VCaP (cell line): ENCODE measurements around the gene SPATA25.
"Not testable (repeated sequence)": the region's sequence is repeated elsewhere in the genome, so short reads cannot be mapped to it uniquely, and the experiment has no call there.

Experiments
- H3K27ac ChIP-seq: fragments of 450-650 bp; 2 replicates; pipeline ENCODE4 v1.5.1; 2017
- CTCF ChIP-seq: fragments of 450-650 bp; conservative IDR thresholded peaks from 2 replicates; pipeline ENCODE4 v1.5.1; 2017; ENCODE audit warnings: mild to moderate bottlenecking, moderate library complexity

Gene SPATA25, protein sequence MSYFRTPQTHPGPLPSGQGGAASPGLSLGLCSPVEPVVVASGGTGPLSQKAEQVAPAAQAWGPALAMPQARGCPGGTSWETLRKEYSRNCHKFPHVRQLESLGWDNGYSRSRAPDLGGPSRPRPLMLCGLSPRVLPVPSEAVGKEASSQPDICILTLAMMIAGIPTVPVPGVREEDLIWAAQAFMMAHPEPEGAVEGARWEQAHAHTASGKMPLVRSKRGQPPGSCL

DNA sequence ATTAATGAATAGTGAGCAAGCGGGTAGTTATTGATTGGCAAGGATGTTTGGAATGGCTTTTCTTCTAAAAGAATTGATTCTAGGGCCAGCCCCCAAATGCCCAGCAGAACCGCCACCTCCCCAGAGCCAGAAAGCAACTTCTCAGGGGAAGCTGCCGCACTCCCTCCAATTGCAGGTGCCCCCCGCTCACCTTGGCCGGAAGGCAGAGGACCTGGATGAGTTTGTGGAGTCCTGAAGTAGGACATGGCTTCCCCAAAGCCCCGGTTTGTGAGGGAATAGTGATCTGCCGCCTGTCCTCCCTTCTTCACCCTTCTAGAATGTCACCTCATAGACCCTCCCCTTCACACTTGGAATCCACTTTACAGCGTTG lies at the start of gene SPATA25:
TSS of gene SPATA25 (minus strand) at position 277 of the 370 bp plus-strand sequence. CDS start at position 245, 32 bp downstream.
- TF ChIP-seq CTCF, result no peak
- H3K27ac ChIP-seq, result no peak within 1 kb of the TSS

GRCh38 chr20:45935416-45936046 lies 48.1 kb upstream of the SPATA25 start:
- H3K27ac ChIP-seq, result peak overlapping the region; percentile 100

DNA sequence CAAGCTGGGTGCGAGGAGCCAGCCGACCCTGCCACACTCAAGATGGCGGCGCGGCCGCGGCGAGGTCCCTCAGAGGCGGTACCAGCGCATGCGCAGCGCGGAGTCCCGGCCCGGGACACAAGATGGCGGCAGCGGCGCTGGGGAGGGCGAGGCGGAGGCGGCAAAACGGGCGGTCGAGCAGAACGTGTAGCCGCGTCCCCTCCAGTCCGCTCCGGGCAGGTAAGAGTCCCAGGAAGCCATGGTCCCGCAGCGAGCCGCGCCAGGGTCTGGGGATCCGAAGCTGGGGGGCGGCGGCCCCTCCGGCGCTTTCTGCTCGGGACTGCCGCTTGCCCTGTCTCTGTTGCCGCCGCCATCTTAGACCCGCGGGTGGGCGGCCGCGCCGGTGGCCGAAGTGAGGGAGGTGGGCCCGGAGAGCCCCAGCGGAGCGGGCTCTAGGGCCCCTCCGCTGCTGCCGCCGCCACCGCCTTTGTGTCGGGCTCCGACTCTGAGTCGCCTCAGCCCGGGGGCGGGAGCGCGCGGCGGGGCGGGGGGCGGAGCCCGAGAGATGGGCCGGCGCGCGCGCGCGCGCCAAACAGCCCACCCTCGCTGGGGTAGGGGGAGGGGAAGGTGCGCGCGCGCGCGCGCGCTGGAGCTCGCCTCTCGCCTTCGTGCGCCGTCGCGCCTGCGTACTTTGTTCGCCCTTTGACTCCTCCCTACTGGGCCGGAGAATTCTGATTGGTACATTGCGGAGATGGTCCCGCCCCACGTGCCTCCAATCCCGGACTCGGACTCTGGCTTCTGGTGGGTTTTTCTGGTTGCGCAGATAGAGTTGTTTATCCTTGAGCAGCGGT lies 47.4 kb upstream of the SPATA25 start, which contains the start of gene PCIF1:
TSS of gene PCIF1 (plus strand) at position 98 of the 830 bp plus-strand sequence. CDS start 4,317 bp downstream, outside the sequence.
- peak within 1 kb of the TSS; percentile 100 for H3K27ac ChIP-seq
- TF ChIP-seq CTCF, result no peak

More at GRCh38 chr20:45935416-45936046, 48.1 kb upstream of the SPATA25 start:
- no peak for TF ChIP-seq CTCF

DNA sequence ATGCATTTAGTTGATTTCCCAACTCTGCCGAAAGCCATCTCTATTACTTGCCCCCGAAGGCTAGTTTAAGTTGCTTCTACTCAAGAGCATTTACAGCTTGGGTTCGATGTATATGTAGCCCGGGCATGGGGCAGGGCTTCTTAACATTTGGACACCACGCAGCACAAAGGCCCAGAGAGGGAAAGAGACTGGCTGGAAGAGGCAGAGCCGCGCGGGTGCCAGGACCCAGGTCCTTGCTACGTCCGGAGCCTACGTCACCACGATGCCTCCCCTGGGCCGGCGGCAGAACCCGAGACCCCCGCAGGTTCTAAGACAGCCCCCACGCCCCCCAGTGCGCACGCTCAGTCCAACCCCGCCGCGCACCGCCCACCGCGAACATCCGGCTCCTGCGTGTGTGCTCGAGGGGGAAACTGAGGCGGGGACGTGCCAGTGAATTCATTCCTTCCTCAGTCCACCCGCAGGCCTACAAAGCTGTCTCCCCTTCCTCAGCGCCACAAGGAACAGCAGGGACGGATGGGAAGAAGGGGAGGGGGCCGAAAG lies 46.7 kb upstream of the SPATA25 start:
- TF ChIP-seq CTCF, result no peak
- peak overlapping the region; percentile 100 for H3K27ac ChIP-seq

GRCh38 chr20:45933266-45934045 lies 46.0 kb upstream of the SPATA25 start:
- peak overlapping the region; percentile 100 for H3K27ac ChIP-seq
- TF ChIP-seq CTCF, result peak; percentile 71

GRCh38 chr20:45931680-45932079 lies 44.3 kb upstream of the SPATA25 start:
- H3K27ac ChIP-seq, result not testable (repeated sequence)

DNA sequence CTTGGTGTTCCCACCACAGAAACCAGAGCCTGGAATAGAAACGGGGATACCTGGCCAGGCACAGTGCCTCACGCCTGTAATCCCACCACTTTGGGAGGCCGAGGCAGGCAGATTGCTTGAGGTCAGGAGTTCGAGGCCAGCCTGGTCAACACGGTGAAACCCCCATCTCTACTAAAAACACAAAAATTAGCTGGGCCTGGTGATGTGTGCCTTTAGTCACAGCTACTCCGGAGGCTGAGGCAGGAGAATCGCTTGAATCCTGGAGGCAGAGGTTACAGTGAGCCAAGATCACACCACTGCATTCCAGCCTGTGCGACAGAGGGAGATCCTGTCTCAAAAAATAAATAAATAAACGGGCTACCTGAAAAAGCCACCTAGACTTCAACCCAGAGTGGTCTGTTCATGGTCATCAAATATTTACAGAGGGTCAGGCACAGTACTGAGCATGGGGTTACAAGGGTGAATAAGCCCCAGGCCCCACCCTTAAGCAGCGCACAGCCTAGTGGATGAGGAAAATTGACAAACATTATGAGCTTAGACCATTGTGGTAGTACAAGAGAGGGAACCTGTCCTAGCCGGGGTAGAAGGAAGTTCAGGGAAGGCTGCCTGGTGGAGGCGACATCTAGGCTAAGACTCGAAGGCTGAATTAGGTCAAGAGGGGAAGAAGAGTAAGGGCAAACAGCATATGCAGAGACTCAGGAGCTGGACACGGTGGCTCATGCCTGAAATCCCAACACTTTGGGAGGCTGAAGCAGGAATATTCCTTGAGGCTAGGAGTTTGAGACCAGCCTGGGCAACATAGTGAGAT lies 39.9 kb upstream of the SPATA25 start:
- no peak overlapping the region for H3K27ac ChIP-seq
- no peak for TF ChIP-seq CTCF
